Right forelimb (tissue), 1 donor: ENCODE data around the gene BRD8.

Source experiments
- DNase-seq: peaks from one replicate; pipeline ENCODE4 v3.0.0-alpha.2; 2018

Gene BRD8

GRCh38 chr5:138095100-138095907 lies 83.1 kb downstream of the BRD8 start:
- no peak for DNase-seq

- DNase-seq = no peak
Observed at GRCh38 chr5:138093036-138093435, 85.4 kb downstream of the BRD8 start.

GRCh38 chr5:138092301-138092700 lies 86.1 kb downstream of the BRD8 start:
- DNase-seq = no peak

- no peak for DNase-seq
Observed at GRCh38 chr5:138091685-138092084, 86.7 kb downstream of the BRD8 start.
